Smooth muscle cell of the pulmonary artery (primary cell): Measurements from ENCODE around the gene MARVELD2. TPM values are rescaled to one million over a fixed set of nuclear protein-coding genes. Genes with fewer than 3 reads are reported as not detected.

Experiments
- total RNA-seq: library from RNA; depleted of rRNA; stranded (reverse); fragments of >200 nt; gene quantifications from 2 replicates; pipeline ENCODE4 v1.2.3, GENCODE V29; 2014

MARVELD2 gene
- 1.6 and 1.7 TPM in 2 replicates for total RNA-seq

DNA sequence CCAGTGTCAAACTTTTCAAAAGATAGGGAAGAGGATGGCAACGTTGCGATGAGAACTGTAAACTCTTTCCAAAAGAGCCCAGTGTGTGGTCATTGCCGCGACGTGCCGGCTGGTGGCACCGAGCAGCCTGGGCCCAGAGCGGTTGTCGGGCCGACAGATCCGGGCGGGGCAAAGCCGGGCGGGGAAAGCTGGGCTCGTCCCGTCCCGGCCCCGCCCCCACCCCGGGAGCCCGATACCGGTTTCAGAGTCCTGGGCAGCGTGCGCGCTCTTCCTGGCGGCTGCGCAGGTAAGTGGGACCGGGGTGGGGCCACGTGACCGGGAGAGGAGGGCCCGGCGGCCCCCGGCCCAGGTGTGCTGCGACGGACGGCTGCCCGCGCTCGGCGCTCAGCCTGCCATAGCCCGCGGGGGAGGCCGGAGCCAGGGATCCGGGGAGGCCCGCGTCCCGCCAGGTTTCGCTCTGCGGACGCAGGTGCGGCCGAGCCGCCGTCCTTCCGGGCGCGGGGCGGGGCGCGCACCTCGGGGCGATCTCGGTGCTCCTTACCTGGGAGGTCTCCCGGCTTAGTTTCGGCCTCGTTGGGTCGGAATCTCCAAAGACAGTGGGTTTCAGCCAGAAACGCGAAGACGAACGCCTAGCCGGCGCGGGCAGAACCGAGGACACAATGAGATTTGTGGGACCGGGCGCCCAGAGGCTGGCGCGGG lies at the start of gene MARVELD2:
Gene MARVELD2, plus strand, starts transcription at position 232 of the 699 bp plus-strand sequence. CDS start 4,270 bp downstream, outside the sequence.

DNA sequence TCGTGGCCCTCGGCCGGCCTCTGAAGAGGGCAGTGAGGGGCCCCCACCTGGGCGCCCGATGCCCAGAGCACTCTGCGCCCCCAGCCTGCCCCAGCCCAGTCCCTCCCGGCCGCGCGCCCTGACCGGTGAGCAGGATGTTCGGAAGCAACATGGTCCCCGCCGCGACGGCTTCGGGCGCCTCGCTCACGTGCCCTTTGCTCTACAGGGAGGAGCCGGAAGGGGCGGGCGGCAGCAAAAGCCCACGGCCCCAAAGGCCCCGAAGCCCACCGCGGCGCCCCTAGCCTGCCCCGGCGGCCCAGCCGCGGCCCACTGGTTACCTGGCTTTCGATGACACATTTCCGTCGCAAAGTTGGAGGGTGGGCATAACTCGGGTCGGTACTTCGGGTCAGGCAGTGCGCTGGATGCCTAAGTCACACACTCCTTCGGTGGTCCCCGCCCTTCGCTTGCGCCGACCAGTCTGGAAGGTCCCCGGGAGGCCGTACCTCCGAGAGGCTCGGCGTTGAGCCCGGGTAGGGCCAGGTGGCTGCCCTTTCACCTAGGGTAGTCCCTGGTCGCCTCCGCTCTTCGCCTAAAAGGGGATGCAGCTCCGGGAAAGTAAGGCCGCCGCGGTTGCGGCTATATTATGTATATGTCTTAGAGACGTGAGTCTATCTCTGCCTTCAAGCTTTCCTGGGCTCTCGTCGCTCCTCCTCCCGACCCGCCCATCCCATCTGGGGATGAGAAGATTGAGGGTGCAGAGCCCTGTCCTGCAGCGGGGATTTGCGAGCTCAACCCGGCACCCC lies 45.4 kb upstream of the MARVELD2 start, which contains the start of the genes AK6, RAD17 and TAF9:
Gene AK6, minus strand, starts transcription at position 181 of the 782 bp plus-strand sequence. Its CDS starts 30 bp downstream, at position 151.
Gene RAD17, plus strand, starts transcription at position 479 of the 782 bp plus-strand sequence. CDS start 2,391 bp downstream, outside the sequence.
Gene TAF9, minus strand, starts transcription at position 181 of the 782 bp plus-strand sequence. CDS start 3,783 bp downstream, outside the sequence.

DNA sequence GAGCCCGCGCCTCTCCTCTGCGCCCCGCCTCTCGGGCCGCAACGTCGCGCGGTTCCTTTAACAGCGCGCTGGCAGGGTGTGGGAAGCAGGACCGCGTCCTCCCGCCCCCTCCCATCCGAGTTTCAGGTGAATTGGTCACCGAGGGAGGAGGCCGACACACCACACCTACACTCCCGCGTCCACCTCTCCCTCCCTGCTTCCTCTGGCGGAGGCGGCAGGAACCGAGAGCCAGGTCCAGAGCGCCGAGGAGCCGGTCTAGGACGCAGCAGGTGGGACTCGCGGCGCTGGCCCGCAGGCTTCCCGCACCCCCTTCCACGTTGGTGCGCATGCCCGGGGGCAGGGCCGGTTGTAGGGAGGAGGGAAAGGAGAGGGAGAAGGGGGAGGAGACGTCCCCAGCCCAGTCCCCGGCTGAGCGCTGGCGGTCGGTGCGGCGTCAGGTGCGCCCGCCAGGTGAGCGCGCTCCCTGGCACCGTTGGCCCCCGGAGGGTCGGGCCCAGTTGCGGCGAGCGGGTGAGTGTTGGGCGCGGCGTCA lies 77.5 kb downstream of the MARVELD2 start, which contains the start of gene OCLN:
Gene OCLN, plus strand, starts transcription at position 400 of the 532 bp plus-strand sequence. CDS start 11,455 bp downstream, outside the sequence.

Other genes starting within 250 kb of the MARVELD2 start
- gene CCNB1, start 248.0 kb upstream of the MARVELD2 start, total RNA-seq: 16.3 and 46.4 TPM in 2 replicates
- gene CENPH, start 225.5 kb upstream of the MARVELD2 start, total RNA-seq: 3.2 and 8.1 TPM in 2 replicates
- gene CDK7, start 180.2 kb upstream of the MARVELD2 start, total RNA-seq: 39.5 and 55.9 TPM in 2 replicates
- gene CCDC125, start 82.3 kb upstream of the MARVELD2 start, total RNA-seq: 5.2 and 5.3 TPM in 2 replicates
- 44.5 and 46.7 TPM in 2 replicates for gene AK6, start 45.6 kb upstream of the MARVELD2 start, total RNA-seq
- 54.2 and 64.8 TPM in 2 replicates for gene TAF9, start 45.6 kb upstream of the MARVELD2 start, total RNA-seq
- gene RAD17, start 45.3 kb upstream of the MARVELD2 start, total RNA-seq: 17.3 and 20.8 TPM in 2 replicates
- 0.26 and 1.1 TPM in 2 replicates for gene OCLN, start 77.7 kb downstream of the MARVELD2 start, total RNA-seq
- gene GTF2H2C, start 145.1 kb downstream of the MARVELD2 start, total RNA-seq: 25.1 and 28.0 TPM in 2 replicates